Panc1 (cell line): Measurements from ENCODE around the gene IL20RB. TPM values are rescaled to one million over a fixed set of nuclear protein-coding genes. Genes with fewer than 3 reads are reported as not detected.

ENCODE experiments used
- ATAC-seq: fragments of 200-7000 bp; cut with Tn5 transposase; 2 replicates; pipeline ENCODE4 v1.9.1; 2020; ENCODE audit warnings: mild to moderate bottlenecking, moderate library complexity
- BruUV-seq: library from RNA; stranded (reverse); fragments of 400-500 nt; replicated peaks from 2 replicates; lab custom pipeline; 2021; lab: Mats Ljungman, UMichigan
- CTCF ChIA-PET: fragments of 300-600 bp; sonication (Branson Sonifier 250); formaldehyde crosslinking; loops from one replicate; lab custom pipeline; 2022; ENCODE audit warnings: antibody characterized with exemption; lab: Charles Lee
- POLR2A ChIA-PET: fragments of 300-600 bp; sonication (Branson Sonifier 250); formaldehyde crosslinking; loops from one replicate; lab custom pipeline; 2022; ENCODE audit warnings: antibody characterized with exemption; lab: Charles Lee
- DNase-seq: peaks from one replicate; pipeline ENCODE4 v3.0.0-alpha.2; 2010; ENCODE audit warnings: low read depth, low spot score
- H3K27ac ChIP-seq: 2 replicates; pipeline ENCODE4 v1.5.1; 2011; ENCODE audit warnings: mild to moderate bottlenecking, low read length, inconsistent platforms
- H3K27me3 ChIP-seq: fragments of 200-500 bp; sonication (Bioruptor generic); 2 replicates; pipeline ENCODE4 v1.6.0; 2014; ENCODE audit warnings: low read length, inconsistent platforms; ENCODE audit not compliant: control insufficient read depth, insufficient read depth
- H3K36me3 ChIP-seq: fragments of 200-500 bp; sonication (Bioruptor generic); 2 replicates; pipeline ENCODE4 v1.5.1; 2014; ENCODE audit warnings: inconsistent platforms, mild to moderate bottlenecking, low read length, moderate library complexity; ENCODE audit not compliant: control insufficient read depth, insufficient read depth
- H3K4me1 ChIP-seq: 2 replicates; pipeline ENCODE4 v1.5.1; 2011; ENCODE audit warnings: inconsistent platforms, mild to moderate bottlenecking, low read length, moderate library complexity; ENCODE audit not compliant: control insufficient read depth, insufficient read depth
- H3K4me3 ChIP-seq, 2 experiments: 2 replicates each; pipeline ENCODE4 v1.5.1; 2011 to 2012; ENCODE audit warnings: low read depth in 2 of 2, low read length in 2 of 2, mild to moderate bottlenecking in 2 of 2, inconsistent platforms in 1 of 2, moderate library complexity in 1 of 2
- H3K9me3 ChIP-seq: fragments of 200-500 bp; sonication (Bioruptor generic); 2 replicates; pipeline ENCODE4 v1.5.1; 2014; ENCODE audit warnings: low read depth, mild to moderate bottlenecking, inconsistent platforms, low read length, moderate library complexity; ENCODE audit not compliant: control insufficient read depth, insufficient read depth
- POLR2AphosphoS5 ChIP-seq: IDR thresholded peaks from 2 replicates; pipeline ENCODE4 v1.6.1; 2012; ENCODE audit warnings: mild to moderate bottlenecking, low read depth, low read length, moderate library complexity
- SIN3A ChIP-seq: IDR thresholded peaks from 2 replicates; pipeline ENCODE4 v1.6.1; 2012; ENCODE audit warnings: low read depth, mild to moderate bottlenecking, low read length, moderate library complexity, borderline replicate concordance; ENCODE audit not compliant: insufficient read depth
- TCF7L2 ChIP-seq: IDR thresholded peaks from 2 replicates; pipeline ENCODE4 v1.6.1; 2011; ENCODE audit warnings: mild to moderate bottlenecking, low read depth, low read length, inconsistent platforms
- in situ Hi-C: cut with HindIII; loops from 2 replicates; pipeline ENCODE4 v1.10.0; 2016; ENCODE audit warnings: low sequenced_read_pairs, low pct_unique_long_range_greater_than_20kb
- intact Hi-C: fragments of 100-400 bp; cut with micrococcal nuclease; formaldehyde crosslinking; loops from one replicate; pipeline ENCODE4 v1.10.0; 2022; ENCODE audit not compliant: unreplicated experiment
- total RNA-seq: library from RNA; stranded (reverse); gene quantifications from one replicate; pipeline ENCODE4 v1.2.1, GENCODE V29; 2021; ENCODE audit not compliant: unreplicated experiment
- TF ChIP-seq, protein P1 (sequence below): fragments of 450-650 bp; IDR thresholded peaks from 2 replicates; pipeline ENCODE4 v1.5.1; 2017; ENCODE audit warnings: mild to moderate bottlenecking
- TF ChIP-seq, protein P2 (sequence below), 2 experiments: IDR thresholded peaks; 2 replicates each; pipeline ENCODE4 v1.6.1; 2011 to 2012; ENCODE audit warnings: low read depth in 2 of 2, control low read depth in 1 of 2, low read length in 1 of 2, mild to moderate bottlenecking in 1 of 2, moderate library complexity in 1 of 2; ENCODE audit not compliant: insufficient read depth in 1 of 2

IL20RB gene
- total RNA-seq, 1 experiment from 2014 or later, result 1.7 TPM

DNA sequence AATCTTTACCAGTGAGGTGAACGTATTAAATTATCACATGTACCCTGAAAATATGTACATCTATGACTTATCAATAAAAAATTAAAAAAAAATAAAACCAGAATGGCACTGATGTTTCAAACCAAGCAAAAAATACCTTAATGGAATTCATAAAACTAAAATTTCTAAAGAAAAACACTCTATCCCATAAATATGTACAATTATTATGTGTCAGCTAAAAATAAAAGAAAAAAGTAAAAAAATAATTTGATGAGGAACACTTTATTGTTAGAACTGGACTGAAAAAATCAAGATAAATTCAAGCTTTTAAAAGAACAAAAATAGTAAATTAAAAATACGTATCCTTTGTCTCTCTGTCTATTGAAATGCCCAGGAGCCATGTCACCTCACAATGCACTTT, 63.1 kb downstream of the IL20RB start:
- ChIA-PET POLR2A (no interaction called here), CTCF (interaction anchor here (0.6 kb wide), 1 partner anchor 940 kb away, joined by 3 read pairs; no protein-coding TSS in a partner anchor)
- Histone ChIP-seq H3K4me1 (no peaks in the 10 kb centered on the region), H3K4me3 (no peak overlapping the region), H3K27me3 (no peaks in the 10 kb centered on the region), H3K9me3 (no peaks in the 10 kb centered on the region), H3K27ac (no peak overlapping the region), H3K36me3 (no peaks in the 10 kb centered on the region)
- no peak for ATAC-seq
- intact Hi-C loops, result no loop called here
- TF ChIP-seq POLR2AphosphoS5 (no peak), SIN3A (no peak), TCF7L2 (no peak)
- TF ChIP-seq, protein P1, sequence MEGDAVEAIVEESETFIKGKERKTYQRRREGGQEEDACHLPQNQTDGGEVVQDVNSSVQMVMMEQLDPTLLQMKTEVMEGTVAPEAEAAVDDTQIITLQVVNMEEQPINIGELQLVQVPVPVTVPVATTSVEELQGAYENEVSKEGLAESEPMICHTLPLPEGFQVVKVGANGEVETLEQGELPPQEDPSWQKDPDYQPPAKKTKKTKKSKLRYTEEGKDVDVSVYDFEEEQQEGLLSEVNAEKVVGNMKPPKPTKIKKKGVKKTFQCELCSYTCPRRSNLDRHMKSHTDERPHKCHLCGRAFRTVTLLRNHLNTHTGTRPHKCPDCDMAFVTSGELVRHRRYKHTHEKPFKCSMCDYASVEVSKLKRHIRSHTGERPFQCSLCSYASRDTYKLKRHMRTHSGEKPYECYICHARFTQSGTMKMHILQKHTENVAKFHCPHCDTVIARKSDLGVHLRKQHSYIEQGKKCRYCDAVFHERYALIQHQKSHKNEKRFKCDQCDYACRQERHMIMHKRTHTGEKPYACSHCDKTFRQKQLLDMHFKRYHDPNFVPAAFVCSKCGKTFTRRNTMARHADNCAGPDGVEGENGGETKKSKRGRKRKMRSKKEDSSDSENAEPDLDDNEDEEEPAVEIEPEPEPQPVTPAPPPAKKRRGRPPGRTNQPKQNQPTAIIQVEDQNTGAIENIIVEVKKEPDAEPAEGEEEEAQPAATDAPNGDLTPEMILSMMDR, result no peak
- TF ChIP-seq, protein P2, sequence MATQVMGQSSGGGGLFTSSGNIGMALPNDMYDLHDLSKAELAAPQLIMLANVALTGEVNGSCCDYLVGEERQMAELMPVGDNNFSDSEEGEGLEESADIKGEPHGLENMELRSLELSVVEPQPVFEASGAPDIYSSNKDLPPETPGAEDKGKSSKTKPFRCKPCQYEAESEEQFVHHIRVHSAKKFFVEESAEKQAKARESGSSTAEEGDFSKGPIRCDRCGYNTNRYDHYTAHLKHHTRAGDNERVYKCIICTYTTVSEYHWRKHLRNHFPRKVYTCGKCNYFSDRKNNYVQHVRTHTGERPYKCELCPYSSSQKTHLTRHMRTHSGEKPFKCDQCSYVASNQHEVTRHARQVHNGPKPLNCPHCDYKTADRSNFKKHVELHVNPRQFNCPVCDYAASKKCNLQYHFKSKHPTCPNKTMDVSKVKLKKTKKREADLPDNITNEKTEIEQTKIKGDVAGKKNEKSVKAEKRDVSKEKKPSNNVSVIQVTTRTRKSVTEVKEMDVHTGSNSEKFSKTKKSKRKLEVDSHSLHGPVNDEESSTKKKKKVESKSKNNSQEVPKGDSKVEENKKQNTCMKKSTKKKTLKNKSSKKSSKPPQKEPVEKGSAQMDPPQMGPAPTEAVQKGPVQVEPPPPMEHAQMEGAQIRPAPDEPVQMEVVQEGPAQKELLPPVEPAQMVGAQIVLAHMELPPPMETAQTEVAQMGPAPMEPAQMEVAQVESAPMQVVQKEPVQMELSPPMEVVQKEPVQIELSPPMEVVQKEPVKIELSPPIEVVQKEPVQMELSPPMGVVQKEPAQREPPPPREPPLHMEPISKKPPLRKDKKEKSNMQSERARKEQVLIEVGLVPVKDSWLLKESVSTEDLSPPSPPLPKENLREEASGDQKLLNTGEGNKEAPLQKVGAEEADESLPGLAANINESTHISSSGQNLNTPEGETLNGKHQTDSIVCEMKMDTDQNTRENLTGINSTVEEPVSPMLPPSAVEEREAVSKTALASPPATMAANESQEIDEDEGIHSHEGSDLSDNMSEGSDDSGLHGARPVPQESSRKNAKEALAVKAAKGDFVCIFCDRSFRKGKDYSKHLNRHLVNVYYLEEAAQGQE (IDR thresholded peaks at IDR 0.05; ENCODE audit: insufficient read depth in 1 of 2, low read depth in 2 of 2, low read length in 1 of 2), result no peak
- in situ Hi-C loops, result no loop called here
- no TSS peak for BruUV-seq
- DNase-seq, result no peak

DNA sequence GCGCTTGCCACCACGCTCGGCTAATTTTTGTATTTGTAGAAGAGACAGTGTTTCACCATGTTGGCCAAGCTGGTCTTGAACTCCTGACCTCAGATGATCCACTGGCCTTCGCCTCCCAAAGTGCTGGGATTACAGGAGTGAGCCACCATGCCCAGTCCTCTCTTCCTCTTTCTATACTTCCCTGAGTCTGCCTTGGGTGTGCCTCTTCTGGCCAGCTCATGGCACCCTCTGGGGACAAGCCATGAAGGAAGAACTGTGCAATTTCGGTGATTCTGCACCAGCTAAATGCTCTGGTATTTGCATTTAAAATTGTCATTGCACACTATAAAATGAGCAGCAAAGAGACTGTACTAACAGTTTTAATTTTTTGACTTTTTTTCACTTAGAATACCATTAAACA, 66.6 kb downstream of the IL20RB start:
- no peaks in the 10 kb centered on the region for H3K4me1 ChIP-seq
- H3K27me3 ChIP-seq, result peaks cover 4% of the 10 kb centered on the region
- no peaks in the 10 kb centered on the region for H3K9me3 ChIP-seq
- TF ChIP-seq TCF7L2 (no peak), SIN3A (no peak), POLR2AphosphoS5 (no peak)
- TF ChIP-seq, protein P1, result no peak
- TF ChIP-seq, protein P2 (IDR thresholded peaks at IDR 0.05; ENCODE audit: insufficient read depth in 1 of 2, low read depth in 2 of 2, low read length in 1 of 2), result no peak
- POLR2A ChIA-PET, result interaction anchor here (0.7 kb wide), 1 partner anchor 31 kb away, joined by 4 read pairs; no protein-coding TSS in a partner anchor
- no peak overlapping the region for H3K27ac ChIP-seq
- no peak for ATAC-seq
- in situ Hi-C loops (no loop called here), intact Hi-C loops (no loop called here)
- H3K36me3 ChIP-seq, result no peaks in the 10 kb centered on the region
- no TSS peak for BruUV-seq
- no peak overlapping the region for H3K4me3 ChIP-seq
- no peak for DNase-seq
- CTCF ChIA-PET, result no interaction called here
